Measurements from ENCODE around the gene OR2T29.

The OR2T29 gene

DNA sequence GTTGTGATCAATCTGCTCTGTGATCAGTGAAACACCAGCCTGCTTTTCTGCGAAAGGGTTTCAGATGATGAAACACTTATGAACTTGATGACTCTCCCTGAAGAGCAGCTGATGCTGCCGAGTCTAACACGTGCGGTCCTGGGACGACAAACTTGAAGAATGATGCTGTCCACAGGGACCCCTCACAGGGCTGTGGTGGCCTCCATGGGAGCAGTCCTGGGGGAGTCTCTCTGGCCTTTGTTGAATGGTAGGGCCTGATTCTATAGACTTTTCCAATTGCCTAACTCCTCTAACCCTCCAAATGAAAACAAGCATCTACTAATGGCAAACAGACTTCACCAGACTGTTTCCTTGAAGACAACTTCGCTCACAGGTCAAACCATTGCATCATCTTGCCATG lies 35.0 kb upstream of the OR2T29 start, which contains the start of gene OR2T10:
Gene OR2T10 (minus strand): TSS at position 112 of the 400 bp plus-strand sequence. CDS start 3,932 bp downstream, outside the sequence.
- H3K27ac ChIP-seq (ENCODE audit: low read depth, low read length): no peak within 1 kb of the TSS
- no peak for TF ChIP-seq EZH2phosphoT487 (IDR thresholded peaks at IDR 0.05; ENCODE audit: borderline replicate concordance, low read length)
- TF ChIP-seq, protein P1, sequence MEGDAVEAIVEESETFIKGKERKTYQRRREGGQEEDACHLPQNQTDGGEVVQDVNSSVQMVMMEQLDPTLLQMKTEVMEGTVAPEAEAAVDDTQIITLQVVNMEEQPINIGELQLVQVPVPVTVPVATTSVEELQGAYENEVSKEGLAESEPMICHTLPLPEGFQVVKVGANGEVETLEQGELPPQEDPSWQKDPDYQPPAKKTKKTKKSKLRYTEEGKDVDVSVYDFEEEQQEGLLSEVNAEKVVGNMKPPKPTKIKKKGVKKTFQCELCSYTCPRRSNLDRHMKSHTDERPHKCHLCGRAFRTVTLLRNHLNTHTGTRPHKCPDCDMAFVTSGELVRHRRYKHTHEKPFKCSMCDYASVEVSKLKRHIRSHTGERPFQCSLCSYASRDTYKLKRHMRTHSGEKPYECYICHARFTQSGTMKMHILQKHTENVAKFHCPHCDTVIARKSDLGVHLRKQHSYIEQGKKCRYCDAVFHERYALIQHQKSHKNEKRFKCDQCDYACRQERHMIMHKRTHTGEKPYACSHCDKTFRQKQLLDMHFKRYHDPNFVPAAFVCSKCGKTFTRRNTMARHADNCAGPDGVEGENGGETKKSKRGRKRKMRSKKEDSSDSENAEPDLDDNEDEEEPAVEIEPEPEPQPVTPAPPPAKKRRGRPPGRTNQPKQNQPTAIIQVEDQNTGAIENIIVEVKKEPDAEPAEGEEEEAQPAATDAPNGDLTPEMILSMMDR (IDR thresholded peaks at IDR 0.05; ENCODE audit: low read depth, low read length, poor library complexity, severe bottlenecking): no peak
- H3K36me3 ChIP-seq (ENCODE audit: control insufficient read depth, low read length): no peaks in the 10 kb centered on the region
- no peaks in the 10 kb centered on the region for H3K79me2 ChIP-seq (ENCODE audit: control insufficient read depth, low read length)
- no peaks in the 10 kb centered on the region for H3K27me3 ChIP-seq (ENCODE audit: control insufficient read depth, low read length)
- H3K4me1 ChIP-seq (ENCODE audit: control insufficient read depth, low read length): no peaks in the 10 kb centered on the region
- no peaks in the 10 kb centered on the region for H3F3A ChIP-seq (ENCODE audit: control insufficient read depth, insufficient read depth)
- no peaks in the 10 kb centered on the region for H4K20me1 ChIP-seq (ENCODE audit: control insufficient read depth, insufficient read depth, low read depth, low read length)
- no peaks in the 10 kb centered on the region for H3K9me3 ChIP-seq (ENCODE audit: control insufficient read depth, insufficient read depth, low read length)
- no peak within 1 kb of the TSS for H3K4me3 ChIP-seq (ENCODE audit: low read length)
- H3K4me2 ChIP-seq (ENCODE audit: low read length): no peak within 1 kb of the TSS
- H3K9me2 ChIP-seq (replicated peaks; ENCODE audit: control insufficient read depth, low read length): no peaks in the 10 kb centered on the region

DNA sequence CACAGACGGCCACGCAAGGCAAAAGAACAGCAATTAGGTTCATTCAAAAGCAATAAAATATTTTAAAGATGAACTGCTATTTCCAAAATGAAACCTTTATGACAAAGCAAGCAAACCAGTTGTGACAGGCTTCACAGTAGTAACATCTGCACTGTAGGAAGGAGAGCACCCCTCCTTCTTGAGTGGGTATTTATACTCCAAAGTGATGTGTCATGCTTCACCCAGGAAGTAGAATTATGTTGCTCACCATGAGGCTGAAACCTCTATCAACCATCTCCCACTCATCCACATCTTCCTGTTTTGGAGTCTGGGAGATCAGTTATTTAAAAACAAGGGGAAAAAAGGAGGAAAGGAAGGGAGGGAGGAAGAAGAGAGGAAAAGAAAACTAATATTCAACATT lies 34.0 kb upstream of the OR2T29 start:
- Histone ChIP-seq H3K4me1 (ENCODE audit: control insufficient read depth, low read length) (no peaks in the 10 kb centered on the region), H3K9me2 (replicated peaks; ENCODE audit: control insufficient read depth, low read length) (no peaks in the 10 kb centered on the region), H4K20me1 (ENCODE audit: control insufficient read depth, insufficient read depth, low read depth, low read length) (no peaks in the 10 kb centered on the region), H3K27ac (ENCODE audit: low read depth, low read length) (no peak overlapping the region), H3K9me3 (ENCODE audit: control insufficient read depth, insufficient read depth, low read length) (no peaks in the 10 kb centered on the region), H3K4me2 (ENCODE audit: low read length) (no peak overlapping the region), H3K36me3 (ENCODE audit: control insufficient read depth, low read length) (no peaks in the 10 kb centered on the region), H3K27me3 (ENCODE audit: control insufficient read depth, low read length) (no peaks in the 10 kb centered on the region), H3F3A (ENCODE audit: control insufficient read depth, insufficient read depth) (no peaks in the 10 kb centered on the region), H3K79me2 (ENCODE audit: control insufficient read depth, low read length) (no peaks in the 10 kb centered on the region), H3K4me3 (ENCODE audit: low read length) (no peak overlapping the region)
- TF ChIP-seq, protein P1 (IDR thresholded peaks at IDR 0.05; ENCODE audit: low read depth, low read length, poor library complexity, severe bottlenecking): no peak
- no peak for TF ChIP-seq EZH2phosphoT487 (IDR thresholded peaks at IDR 0.05; ENCODE audit: borderline replicate concordance, low read length)

DNA sequence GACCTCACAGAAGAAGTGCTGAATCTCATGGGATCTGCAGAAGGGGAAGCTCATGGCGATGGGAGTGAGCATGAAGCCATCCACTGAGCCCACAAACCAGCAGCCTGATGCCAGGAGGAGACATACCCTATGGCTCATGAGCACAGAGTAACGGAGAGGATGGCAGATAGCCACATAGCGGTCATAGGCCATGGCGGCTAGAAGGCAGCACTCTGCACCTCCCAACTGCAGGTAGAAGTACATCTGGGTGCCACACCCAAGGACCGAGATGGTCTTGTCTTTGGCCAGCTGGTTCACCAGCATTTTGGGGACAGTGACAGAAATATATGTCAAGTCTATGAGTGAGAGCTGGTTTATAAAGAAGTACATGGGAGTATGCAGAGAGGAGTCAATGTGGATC lies 30.7 kb upstream of the OR2T29 start:
- H3K27ac ChIP-seq (ENCODE audit: low read depth, low read length): no peak overlapping the region
- no peak for TF ChIP-seq EZH2phosphoT487 (IDR thresholded peaks at IDR 0.05; ENCODE audit: borderline replicate concordance, low read length)
- TF ChIP-seq, protein P1 (IDR thresholded peaks at IDR 0.05; ENCODE audit: low read depth, low read length, poor library complexity, severe bottlenecking): no peak
- H3K79me2 ChIP-seq (ENCODE audit: control insufficient read depth, low read length): no peaks in the 10 kb centered on the region
- no peak overlapping the region for H3K4me3 ChIP-seq (ENCODE audit: low read length)
- no peaks in the 10 kb centered on the region for H3K36me3 ChIP-seq (ENCODE audit: control insufficient read depth, low read length)
- no peaks in the 10 kb centered on the region for H3K9me3 ChIP-seq (ENCODE audit: control insufficient read depth, insufficient read depth, low read length)
- no peaks in the 10 kb centered on the region for H3K4me1 ChIP-seq (ENCODE audit: control insufficient read depth, low read length)
- H3K27me3 ChIP-seq (ENCODE audit: control insufficient read depth, low read length): no peaks in the 10 kb centered on the region
- no peak overlapping the region for H3K4me2 ChIP-seq (ENCODE audit: low read length)
- no peaks in the 10 kb centered on the region for H3K9me2 ChIP-seq (replicated peaks; ENCODE audit: control insufficient read depth, low read length)
- no peaks in the 10 kb centered on the region for H4K20me1 ChIP-seq (ENCODE audit: control insufficient read depth, insufficient read depth, low read depth, low read length)
- no peaks in the 10 kb centered on the region for H3F3A ChIP-seq (ENCODE audit: control insufficient read depth, insufficient read depth)
